Rectal smooth muscle tissue (tissue), 1 donor: Measurements from ENCODE around the gene STAM2.

ENCODE experiments used
- H3K27ac ChIP-seq: one replicate; pipeline ENCODE4 v1.7.0; 2013; ENCODE audit warnings: low read depth, low read length, inconsistent platforms
- H3K27me3 ChIP-seq: one replicate; pipeline ENCODE4 v1.7.0; 2013; ENCODE audit warnings: low read length; ENCODE audit not compliant: control insufficient read depth, insufficient read depth
- H3K36me3 ChIP-seq: one replicate; pipeline ENCODE4 v1.7.0; 2013; ENCODE audit warnings: low read length; ENCODE audit not compliant: control insufficient read depth, insufficient read depth
- H3K4me1 ChIP-seq: one replicate; pipeline ENCODE4 v1.7.0; 2013; ENCODE audit warnings: low read length; ENCODE audit not compliant: control insufficient read depth, insufficient read depth
- H3K4me3 ChIP-seq: one replicate; pipeline ENCODE4 v1.7.0; 2013; ENCODE audit warnings: low read length
- H3K9ac ChIP-seq: one replicate; pipeline ENCODE4 v1.7.0; 2013; ENCODE audit warnings: low read length

STAM2 gene

GRCh38 chr2:152075461-152076050 is 100.0 kb downstream of the STAM2 start:
- H3K27me3 ChIP-seq = no peaks in the 10 kb centered on the region
- no peak overlapping the region for H3K9ac ChIP-seq
- H3K27ac ChIP-seq = no peak overlapping the region
- no peaks in the 10 kb centered on the region for H3K4me1 ChIP-seq
- no peaks in the 10 kb centered on the region for H3K36me3 ChIP-seq
- no peak overlapping the region for H3K4me3 ChIP-seq

- Histone ChIP-seq H3K27ac (no peak overlapping the region), H3K4me1 (no peaks in the 10 kb centered on the region), H3K9ac (no peak overlapping the region), H3K27me3 (no peaks in the 10 kb centered on the region), H3K36me3 (no peaks in the 10 kb centered on the region), H3K4me3 (no peak overlapping the region)
Observed at GRCh38 chr2:152072011-152072410, 103.6 kb downstream of the STAM2 start.

GRCh38 chr2:152071518-152071917 is 104.0 kb downstream of the STAM2 start:
- no peak overlapping the region for H3K4me3 ChIP-seq
- no peak overlapping the region for H3K9ac ChIP-seq
- H3K27ac ChIP-seq = no peak overlapping the region
- no peaks in the 10 kb centered on the region for H3K4me1 ChIP-seq
- H3K27me3 ChIP-seq = no peaks in the 10 kb centered on the region
- no peaks in the 10 kb centered on the region for H3K36me3 ChIP-seq

- no peak overlapping the region for H3K4me3 ChIP-seq
- H3K4me1 ChIP-seq = no peaks in the 10 kb centered on the region
- H3K27ac ChIP-seq = no peak overlapping the region
- no peaks in the 10 kb centered on the region for H3K27me3 ChIP-seq
- no peak overlapping the region for H3K9ac ChIP-seq
- no peaks in the 10 kb centered on the region for H3K36me3 ChIP-seq
Observed at GRCh38 chr2:152071092-152071491, 104.5 kb downstream of the STAM2 start.

- Histone ChIP-seq H3K4me1 (no peaks in the 10 kb centered on the region), H3K27me3 (no peaks in the 10 kb centered on the region), H3K9ac (no peak overlapping the region), H3K36me3 (no peaks in the 10 kb centered on the region), H3K4me3 (no peak overlapping the region), H3K27ac (no peak overlapping the region)
Observed at GRCh38 chr2:152068226-152068625, 107.3 kb downstream of the STAM2 start.

GRCh38 chr2:152067823-152068222 is 107.7 kb downstream of the STAM2 start:
- Histone ChIP-seq H3K27ac (no peak overlapping the region), H3K4me1 (no peaks in the 10 kb centered on the region), H3K36me3 (no peaks in the 10 kb centered on the region), H3K9ac (no peak overlapping the region), H3K27me3 (no peaks in the 10 kb centered on the region), H3K4me3 (no peak overlapping the region)
